ENCODE data around the gene LTO1. TPM values are rescaled to one million over a fixed set of nuclear protein-coding genes. Genes with fewer than 3 reads are reported as not detected.

Gene LTO1
- total and polyA plus RNA-seq, 3 donors from 2014 or later: 27.0 to 38.7 (median 38.0) TPM

DNA sequence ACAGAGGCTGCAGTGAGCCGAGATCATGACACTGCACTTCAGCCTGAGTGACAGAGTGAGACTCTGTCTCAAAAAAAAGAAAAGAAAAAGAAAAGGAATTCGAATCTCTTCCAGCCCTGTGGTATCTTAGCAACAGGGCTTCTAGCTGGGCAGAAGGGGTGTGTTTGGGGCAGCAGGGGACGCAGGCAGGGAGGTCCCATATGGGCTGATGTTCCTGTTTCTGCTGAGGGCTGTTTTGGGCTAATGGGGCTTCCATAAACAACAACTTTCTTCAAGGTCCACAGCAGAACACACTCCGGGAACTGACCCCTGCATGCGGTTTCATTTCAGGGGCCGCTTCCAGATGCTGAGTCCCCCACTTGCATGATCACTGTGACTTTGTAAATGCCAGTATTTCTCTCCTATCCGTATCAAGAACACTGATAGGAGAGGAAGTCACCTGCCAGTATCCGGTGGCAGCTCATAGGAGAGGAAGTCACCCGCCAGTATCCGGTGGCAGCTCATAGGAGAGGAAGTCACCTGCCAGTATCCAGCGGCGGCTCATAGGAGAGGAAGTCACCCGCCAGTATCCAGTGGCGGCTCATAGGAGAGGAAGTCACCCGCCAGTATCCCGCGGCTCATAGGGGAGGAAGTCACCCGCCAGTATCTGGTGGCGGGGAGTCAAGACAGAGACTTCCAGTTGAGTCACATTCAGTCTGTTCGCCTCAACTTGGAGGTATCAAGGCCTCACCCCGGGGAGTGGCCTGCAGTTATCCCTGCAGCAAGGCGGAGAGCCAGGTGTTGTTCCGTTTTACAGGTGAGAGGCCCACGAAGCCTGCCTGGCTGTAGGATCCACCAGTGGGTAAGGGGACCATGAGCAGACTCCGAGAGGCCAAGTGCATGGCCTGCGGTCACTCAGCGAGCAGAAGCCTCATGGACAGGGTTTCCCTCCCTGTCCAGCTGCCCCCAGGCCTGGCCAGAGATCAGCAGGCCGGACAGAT lies 37.0 kb upstream of the LTO1 start:
- Histone ChIP-seq H3K4me1 (no peaks in the 10 kb centered on the region), H3K36me3 (ENCODE audit: low read depth, missing control alignments) (no peaks in the 10 kb centered on the region), H3K27me3 (no peaks in the 10 kb centered on the region), H3K9me3 (no peaks in the 10 kb centered on the region), H3K4me3 (no peak overlapping the region), H3K27ac (no peak overlapping the region)
- no peak for TF ChIP-seq POLR2A (IDR thresholded peaks at IDR 0.05)
- TF ChIP-seq, protein P1, sequence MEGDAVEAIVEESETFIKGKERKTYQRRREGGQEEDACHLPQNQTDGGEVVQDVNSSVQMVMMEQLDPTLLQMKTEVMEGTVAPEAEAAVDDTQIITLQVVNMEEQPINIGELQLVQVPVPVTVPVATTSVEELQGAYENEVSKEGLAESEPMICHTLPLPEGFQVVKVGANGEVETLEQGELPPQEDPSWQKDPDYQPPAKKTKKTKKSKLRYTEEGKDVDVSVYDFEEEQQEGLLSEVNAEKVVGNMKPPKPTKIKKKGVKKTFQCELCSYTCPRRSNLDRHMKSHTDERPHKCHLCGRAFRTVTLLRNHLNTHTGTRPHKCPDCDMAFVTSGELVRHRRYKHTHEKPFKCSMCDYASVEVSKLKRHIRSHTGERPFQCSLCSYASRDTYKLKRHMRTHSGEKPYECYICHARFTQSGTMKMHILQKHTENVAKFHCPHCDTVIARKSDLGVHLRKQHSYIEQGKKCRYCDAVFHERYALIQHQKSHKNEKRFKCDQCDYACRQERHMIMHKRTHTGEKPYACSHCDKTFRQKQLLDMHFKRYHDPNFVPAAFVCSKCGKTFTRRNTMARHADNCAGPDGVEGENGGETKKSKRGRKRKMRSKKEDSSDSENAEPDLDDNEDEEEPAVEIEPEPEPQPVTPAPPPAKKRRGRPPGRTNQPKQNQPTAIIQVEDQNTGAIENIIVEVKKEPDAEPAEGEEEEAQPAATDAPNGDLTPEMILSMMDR (IDR thresholded peaks at IDR 0.05): no peak
- intact Hi-C loops (cut with DNase I; ENCODE audit: low total_unique reads): no loop called here
- DNase-seq: no peak
- WGBS, 2 donors: 78% methylated on average over 10 to 28 of the region's 28 CpGs

GRCh38 chr11:69708736-69709401 lies 33.7 kb upstream of the LTO1 start:
- Histone ChIP-seq H3K36me3 (ENCODE audit: low read depth, missing control alignments) (no peaks in the 10 kb centered on the region), H3K27ac (no peak overlapping the region), H3K27me3 (no peaks in the 10 kb centered on the region), H3K9me3 (no peaks in the 10 kb centered on the region), H3K4me3 (no peak overlapping the region), H3K4me1 (no peaks in the 10 kb centered on the region)
- WGBS, 2 donors: 75 to 80% methylated on average over 13 to 15 of the region's 15 CpGs
- DNase-seq: no peak
- intact Hi-C loops (cut with DNase I; ENCODE audit: low total_unique reads): no loop called here
- TF ChIP-seq, protein P1 (IDR thresholded peaks at IDR 0.05): no peak
- TF ChIP-seq POLR2A (IDR thresholded peaks at IDR 0.05): no peak

DNA sequence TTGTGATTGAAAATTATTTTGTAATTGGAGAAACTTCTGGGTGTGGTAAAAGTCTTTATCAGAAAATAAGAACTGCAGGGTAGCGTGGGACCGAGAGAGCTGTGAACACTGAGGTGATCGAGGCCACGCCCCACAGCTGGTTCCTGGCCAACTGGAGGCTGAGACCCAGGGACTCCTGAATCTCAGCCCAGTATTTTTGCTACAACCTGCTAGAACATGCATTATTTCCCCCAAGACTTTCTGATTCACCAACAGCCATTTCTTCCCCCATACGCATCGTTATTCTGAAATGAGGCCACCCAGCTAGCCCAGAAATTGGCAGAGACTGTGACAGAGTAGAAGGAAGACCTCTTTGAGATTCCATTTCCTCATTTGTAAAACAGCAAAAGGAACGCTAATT lies 32.0 kb upstream of the LTO1 start:
- DNase-seq: no peak

GRCh38 chr11:69705901-69706787 lies 31.0 kb upstream of the LTO1 start:
- Histone ChIP-seq H3K9me3 (no peaks in the 10 kb centered on the region), H3K4me3 (no peak overlapping the region), H3K27me3 (no peaks in the 10 kb centered on the region), H3K27ac (no peak overlapping the region), H3K36me3 (ENCODE audit: low read depth, missing control alignments) (no peaks in the 10 kb centered on the region), H3K4me1 (no peaks in the 10 kb centered on the region)
- intact Hi-C loops (cut with DNase I; ENCODE audit: low total_unique reads): no loop called here
- DNase-seq: no peak
- TF ChIP-seq, protein P1 (IDR thresholded peaks at IDR 0.05): no peak
- no peak for TF ChIP-seq POLR2A (IDR thresholded peaks at IDR 0.05)
- WGBS, 2 donors: 66 to 72% methylated on average over 7 to 20 of the region's 20 CpGs

More for the DNA sequence above, 32.0 kb upstream of the LTO1 start:
- H3K4me1 ChIP-seq: no peaks in the 10 kb centered on the region
- no peak overlapping the region for H3K27ac ChIP-seq
- H3K36me3 ChIP-seq (ENCODE audit: low read depth, missing control alignments): no peaks in the 10 kb centered on the region
- intact Hi-C loops (cut with DNase I; ENCODE audit: low total_unique reads): no loop called here
- 38 to 41% methylated on average over 7 of the region's 7 CpGs for WGBS, 2 donors
- TF ChIP-seq, protein P1 (IDR thresholded peaks at IDR 0.05): no peak
- TF ChIP-seq POLR2A (IDR thresholded peaks at IDR 0.05): no peak
- H3K9me3 ChIP-seq: no peaks in the 10 kb centered on the region
- H3K4me3 ChIP-seq: no peak overlapping the region
- H3K27me3 ChIP-seq: no peaks in the 10 kb centered on the region
